Calu3 (cell line): ENCODE measurements around the gene CAMSAP3. TPM values are rescaled to one million over a fixed set of nuclear protein-coding genes. Genes with fewer than 3 reads are reported as not detected.

Experiments
- BruUV-seq: library from RNA; stranded (reverse); fragments of 400-500 nt; replicated peaks from 2 replicates; lab custom pipeline; 2021; lab: Mats Ljungman, UMichigan
- CTCF ChIA-PET: fragments of 300-600 bp; sonication (Branson Sonifier 250); formaldehyde crosslinking; loops from one replicate; lab custom pipeline; 2022; ENCODE audit warnings: antibody characterized with exemption; lab: Charles Lee
- DNase-seq: peaks from one replicate; pipeline ENCODE4 v3.0.0; 2022
- H3K27ac Mint-ChIP-seq: one replicate; pipeline ENCODE4 v1.8.0; 2022; ENCODE audit warnings: mixed read lengths; ENCODE audit not compliant: unreplicated experiment
- H3K27me3 Mint-ChIP-seq: one replicate; pipeline ENCODE4 v1.8.0; 2022; ENCODE audit warnings: mixed read lengths; ENCODE audit not compliant: unreplicated experiment
- H3K36me3 Mint-ChIP-seq: one replicate; pipeline ENCODE4 v1.8.0; 2022; ENCODE audit warnings: mild to moderate bottlenecking, moderate library complexity, mixed read lengths; ENCODE audit not compliant: insufficient read depth, unreplicated experiment
- H3K4me1 Mint-ChIP-seq: one replicate; pipeline ENCODE4 v1.8.0; 2022; ENCODE audit warnings: mild to moderate bottlenecking, low read depth, mixed read lengths; ENCODE audit not compliant: unreplicated experiment
- H3K4me3 Mint-ChIP-seq: one replicate; pipeline ENCODE4 v1.8.0; 2022; ENCODE audit warnings: mild to moderate bottlenecking, low read depth, moderate library complexity, mixed read lengths; ENCODE audit not compliant: unreplicated experiment
- H3K9me3 Mint-ChIP-seq: one replicate; pipeline ENCODE4 v1.8.0; 2022; ENCODE audit warnings: low read depth, mixed read lengths; ENCODE audit not compliant: unreplicated experiment
- intact Hi-C: fragments of 100-400 bp; cut with micrococcal nuclease; formaldehyde crosslinking; loops from one replicate; pipeline ENCODE4 v1.10.0; 2022; ENCODE audit not compliant: unreplicated experiment
- total RNA-seq: library from RNA; stranded (reverse); gene quantifications from 2 replicates; pipeline ENCODE4 v1.2.3, GENCODE V29; 2022
- TF ChIP-seq, protein P1 (sequence below): fragments of 200-600 bp; IDR thresholded peaks from one replicate; pipeline ENCODE4 v1.8.0; 2022; ENCODE audit warnings: antibody characterized with exemption; ENCODE audit not compliant: unreplicated experiment

Gene CAMSAP3
- total RNA-seq, 1 experiment from 2014 or later = 26.0 TPM

DNA sequence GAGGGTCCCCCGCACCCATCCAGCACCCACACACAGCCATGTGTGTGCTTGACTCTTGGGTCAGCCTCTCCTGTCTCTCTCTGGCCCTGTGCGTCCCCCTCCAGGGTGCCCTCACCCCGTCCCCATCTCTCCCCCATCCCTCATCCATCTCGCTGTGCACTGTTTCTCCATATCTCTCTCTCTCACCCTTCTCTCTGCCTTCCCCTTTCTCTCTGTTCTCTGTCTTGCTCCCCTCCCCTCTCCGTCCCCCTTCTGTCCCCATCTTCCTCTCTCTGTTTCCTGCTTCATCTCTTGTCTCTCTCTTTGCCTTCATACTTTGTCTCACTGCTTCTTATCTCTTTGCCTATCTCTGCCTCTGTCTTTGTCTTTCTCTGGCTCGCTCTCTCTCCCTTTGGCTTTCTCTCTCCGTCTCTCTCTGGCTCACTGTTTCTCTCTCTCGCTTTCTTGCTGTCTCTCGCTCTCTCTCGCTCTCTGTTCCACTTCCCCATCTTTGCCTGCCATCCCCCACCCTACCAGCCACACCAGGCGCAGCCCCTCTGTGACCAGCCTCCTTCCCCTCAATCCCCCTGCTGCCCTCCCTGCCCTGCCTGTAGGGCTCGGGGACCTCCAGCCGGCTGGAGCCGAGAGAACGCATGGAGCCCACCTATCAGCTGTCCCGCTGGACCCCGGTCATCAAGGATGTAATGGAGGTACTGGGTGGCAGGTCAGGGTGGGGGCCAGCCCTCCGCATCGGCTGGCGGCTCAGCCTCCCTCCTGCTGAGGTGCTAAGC is 50.2 kb downstream of the CAMSAP3 start:
- no peaks in the 10 kb centered on the region for H3K4me1 Mint-ChIP-seq
- TF ChIP-seq, protein P1, sequence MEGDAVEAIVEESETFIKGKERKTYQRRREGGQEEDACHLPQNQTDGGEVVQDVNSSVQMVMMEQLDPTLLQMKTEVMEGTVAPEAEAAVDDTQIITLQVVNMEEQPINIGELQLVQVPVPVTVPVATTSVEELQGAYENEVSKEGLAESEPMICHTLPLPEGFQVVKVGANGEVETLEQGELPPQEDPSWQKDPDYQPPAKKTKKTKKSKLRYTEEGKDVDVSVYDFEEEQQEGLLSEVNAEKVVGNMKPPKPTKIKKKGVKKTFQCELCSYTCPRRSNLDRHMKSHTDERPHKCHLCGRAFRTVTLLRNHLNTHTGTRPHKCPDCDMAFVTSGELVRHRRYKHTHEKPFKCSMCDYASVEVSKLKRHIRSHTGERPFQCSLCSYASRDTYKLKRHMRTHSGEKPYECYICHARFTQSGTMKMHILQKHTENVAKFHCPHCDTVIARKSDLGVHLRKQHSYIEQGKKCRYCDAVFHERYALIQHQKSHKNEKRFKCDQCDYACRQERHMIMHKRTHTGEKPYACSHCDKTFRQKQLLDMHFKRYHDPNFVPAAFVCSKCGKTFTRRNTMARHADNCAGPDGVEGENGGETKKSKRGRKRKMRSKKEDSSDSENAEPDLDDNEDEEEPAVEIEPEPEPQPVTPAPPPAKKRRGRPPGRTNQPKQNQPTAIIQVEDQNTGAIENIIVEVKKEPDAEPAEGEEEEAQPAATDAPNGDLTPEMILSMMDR = no peak
- CTCF ChIA-PET = no interaction called here
- H3K27ac Mint-ChIP-seq = no peak overlapping the region
- no TSS peak for BruUV-seq
- no peak for DNase-seq
- H3K36me3 Mint-ChIP-seq = peaks cover 12% of the 10 kb centered on the region
- H3K9me3 Mint-ChIP-seq = no peaks in the 10 kb centered on the region
- intact Hi-C loops = no loop called here
- no peak overlapping the region for H3K4me3 Mint-ChIP-seq
- H3K27me3 Mint-ChIP-seq = no peaks in the 10 kb centered on the region

DNA sequence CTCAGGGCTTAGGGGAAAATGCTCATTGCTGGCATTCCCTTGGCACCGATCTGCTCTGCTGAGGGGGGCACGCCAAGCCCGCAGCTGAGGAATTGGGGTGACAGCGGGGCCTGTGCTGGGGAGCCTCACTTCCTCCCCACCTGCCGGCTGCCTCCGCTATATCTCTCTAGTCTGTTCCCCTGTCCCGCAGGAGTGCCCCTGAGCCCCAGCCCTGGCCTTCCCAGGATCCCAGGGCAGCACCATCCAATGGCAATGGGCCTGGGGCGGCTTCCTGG is 50.7 kb downstream of the CAMSAP3 start:
- peaks cover 12% of the 10 kb centered on the region for H3K36me3 Mint-ChIP-seq
- intact Hi-C loops = no loop called here
- TF ChIP-seq, protein P1 = no peak
- CTCF ChIA-PET = no interaction called here
- H3K27ac Mint-ChIP-seq = no peak overlapping the region
- no peaks in the 10 kb centered on the region for H3K27me3 Mint-ChIP-seq
- no peak for DNase-seq
- no peaks in the 10 kb centered on the region for H3K4me1 Mint-ChIP-seq
- no TSS peak for BruUV-seq
- no peaks in the 10 kb centered on the region for H3K9me3 Mint-ChIP-seq
- no peak overlapping the region for H3K4me3 Mint-ChIP-seq

DNA sequence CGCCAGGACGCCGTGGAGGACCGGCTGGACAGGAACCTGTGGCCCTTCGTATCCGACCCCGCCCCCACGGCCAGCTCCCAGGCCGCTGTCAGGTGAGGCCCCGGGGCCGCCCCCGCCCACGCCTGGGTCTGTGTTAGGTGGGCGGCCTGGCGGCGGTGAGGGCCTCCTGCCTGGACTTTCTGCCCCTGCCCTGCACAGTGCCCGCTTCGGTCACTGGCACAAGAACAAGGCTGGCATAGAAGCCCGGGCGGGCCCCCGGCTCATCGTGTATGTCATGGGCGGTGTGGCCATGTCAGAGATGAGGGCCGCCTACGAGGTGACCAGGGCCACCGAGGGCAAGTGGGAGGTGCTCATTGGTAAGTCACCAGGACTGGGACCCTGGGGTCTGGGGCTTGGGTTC is 51.5 kb downstream of the CAMSAP3 start:
- no peak overlapping the region for H3K27ac Mint-ChIP-seq
- no peaks in the 10 kb centered on the region for H3K27me3 Mint-ChIP-seq
- H3K4me1 Mint-ChIP-seq = peaks cover 2% of the 10 kb centered on the region
- TF ChIP-seq, protein P1 = no peak
- H3K4me3 Mint-ChIP-seq = no peak overlapping the region
- intact Hi-C loops = no loop called here
- CTCF ChIA-PET = no interaction called here
- H3K36me3 Mint-ChIP-seq = peaks cover 16% of the 10 kb centered on the region
- BruUV-seq = no TSS peak
- H3K9me3 Mint-ChIP-seq = no peaks in the 10 kb centered on the region
- no peak for DNase-seq

DNA sequence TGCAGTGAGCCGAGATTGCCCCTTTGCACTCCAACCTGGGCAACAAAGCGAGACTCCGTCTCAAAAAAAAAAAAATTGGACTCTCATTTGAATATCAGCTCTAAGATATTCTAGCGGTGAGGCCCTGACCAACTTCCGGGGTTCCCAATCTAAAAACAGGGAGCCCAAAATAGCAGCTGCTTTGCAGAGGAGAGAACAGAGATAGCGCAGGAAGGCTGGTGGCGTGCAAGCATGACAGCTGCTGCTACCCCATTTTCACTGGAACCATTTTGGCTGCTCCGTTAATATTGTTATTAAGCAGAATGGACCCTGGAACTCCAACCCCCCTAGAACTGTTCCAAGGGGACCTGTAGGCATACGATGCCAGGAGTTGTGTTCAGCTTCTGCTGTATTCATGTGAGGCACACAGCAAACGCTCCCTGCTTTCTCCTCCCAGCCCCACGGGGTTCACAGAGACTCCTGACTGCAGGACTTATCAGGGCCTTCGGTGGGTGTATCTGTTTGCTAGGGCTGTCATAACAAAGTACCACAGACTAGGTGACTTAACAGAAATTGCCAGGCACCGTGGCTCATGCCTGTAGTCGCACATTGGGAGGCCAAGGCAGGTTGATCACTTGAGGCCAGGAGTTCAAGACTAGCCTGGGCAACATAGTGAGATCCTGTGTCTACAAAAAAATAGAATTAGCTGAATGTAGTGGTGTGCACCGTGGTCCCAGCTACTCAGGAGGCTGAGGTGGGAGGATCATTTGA is 52.8 kb downstream of the CAMSAP3 start:
- H3K27me3 Mint-ChIP-seq = no peaks in the 10 kb centered on the region
- CTCF ChIA-PET = interaction anchor here (1.3 kb wide), 1 partner anchor 32 kb away, joined by 6 read pairs; the partner anchor contains the start of gene TRAPPC5
- TF ChIP-seq, protein P1 = no peak
- intact Hi-C loops = no loop called here
- no peak overlapping the region for H3K27ac Mint-ChIP-seq
- peaks cover 24% of the 10 kb centered on the region for H3K36me3 Mint-ChIP-seq
- H3K4me1 Mint-ChIP-seq = peaks cover 14% of the 10 kb centered on the region
- no peak overlapping the region for H3K4me3 Mint-ChIP-seq
- no peak for DNase-seq
- BruUV-seq = no TSS peak
- H3K9me3 Mint-ChIP-seq = no peaks in the 10 kb centered on the region
